HG03175 (cell line): Measurements from ENCODE around the gene HES1.
"Not testable (repeated sequence)": the region's sequence is repeated elsewhere in the genome, so short reads cannot be mapped to it uniquely, and the experiment has no call there.

ENCODE experiments used
- ATAC-seq: cut with Tn5 transposase; IDR thresholded peaks from one replicate; pipeline ENCODE4 v1.9.1; 2021; ENCODE audit warnings: mild to moderate bottlenecking, moderate library complexity; ENCODE audit not compliant: unreplicated experiment

The HES1 gene

DNA sequence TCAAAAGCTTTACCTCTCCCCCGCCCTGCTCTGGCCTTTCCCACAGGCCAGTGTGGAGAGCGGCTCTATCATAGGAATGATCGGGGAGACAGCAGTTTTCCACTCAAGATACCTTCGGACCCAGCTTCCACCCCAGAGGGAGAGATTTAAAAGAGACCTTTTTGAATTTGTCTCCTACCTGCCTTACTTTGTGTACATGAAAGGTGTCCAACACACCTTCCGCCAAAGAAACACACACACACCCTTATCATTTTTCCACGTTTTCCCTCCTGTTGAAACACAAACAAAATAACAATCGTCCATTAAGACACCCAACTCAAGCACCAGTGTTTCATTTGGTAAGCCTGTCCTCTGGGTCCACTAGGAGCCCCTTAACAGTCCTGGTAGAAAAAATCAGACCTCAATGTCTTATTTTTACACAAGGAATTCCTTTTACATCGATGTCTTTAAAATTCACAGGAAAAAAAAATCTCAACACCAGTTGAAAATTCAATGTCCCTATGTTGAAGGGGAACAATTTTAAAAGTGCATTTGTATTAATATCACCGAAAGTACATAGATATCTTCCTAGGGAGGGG lies 4.0 kb downstream of the HES1 start:
- no peak for ATAC-seq

DNA sequence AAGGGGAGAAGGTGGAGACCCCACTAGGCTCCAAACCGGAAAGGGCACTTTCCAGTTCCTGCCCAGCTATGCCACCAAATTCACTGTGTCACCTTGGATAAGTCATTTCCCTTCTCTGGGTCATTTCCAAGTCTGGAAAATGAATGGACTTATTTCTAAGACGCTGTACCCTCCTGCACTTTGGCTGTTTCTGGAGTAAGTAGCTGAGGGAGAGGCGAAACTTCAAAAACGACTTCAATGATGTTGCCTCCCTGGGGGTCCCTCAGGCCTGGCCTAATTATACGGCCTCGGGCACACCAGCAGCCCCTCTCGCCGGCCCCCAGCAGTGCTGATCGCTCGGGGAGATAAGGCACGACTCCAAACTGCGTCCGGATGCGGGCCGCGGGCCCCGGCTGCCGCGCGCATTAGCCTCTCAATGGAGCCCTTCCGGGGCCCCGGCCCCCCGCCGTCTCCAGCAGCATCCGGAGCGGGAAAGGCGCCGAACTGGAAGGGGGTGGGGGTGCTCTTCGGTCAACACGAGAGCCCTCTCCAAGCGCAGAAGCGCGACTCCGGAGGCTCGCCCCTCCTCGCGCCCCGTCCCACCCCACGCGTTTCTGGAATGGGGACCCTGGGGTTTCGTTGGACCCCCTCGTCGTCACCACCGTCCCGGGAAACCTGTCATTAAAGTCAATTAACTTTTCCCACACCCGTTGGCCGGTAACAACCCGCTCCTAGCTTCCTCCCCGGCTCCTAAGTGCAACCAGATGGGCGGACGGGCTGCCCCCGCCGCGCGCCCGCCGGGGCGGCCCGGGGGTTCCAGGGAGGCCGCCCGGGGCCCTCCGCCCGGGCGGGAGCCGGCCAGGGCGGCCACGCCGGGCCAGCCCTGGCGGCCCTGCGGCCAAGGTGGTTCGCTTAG lies 4.8 kb downstream of the HES1 start:
- no peak for ATAC-seq

DNA sequence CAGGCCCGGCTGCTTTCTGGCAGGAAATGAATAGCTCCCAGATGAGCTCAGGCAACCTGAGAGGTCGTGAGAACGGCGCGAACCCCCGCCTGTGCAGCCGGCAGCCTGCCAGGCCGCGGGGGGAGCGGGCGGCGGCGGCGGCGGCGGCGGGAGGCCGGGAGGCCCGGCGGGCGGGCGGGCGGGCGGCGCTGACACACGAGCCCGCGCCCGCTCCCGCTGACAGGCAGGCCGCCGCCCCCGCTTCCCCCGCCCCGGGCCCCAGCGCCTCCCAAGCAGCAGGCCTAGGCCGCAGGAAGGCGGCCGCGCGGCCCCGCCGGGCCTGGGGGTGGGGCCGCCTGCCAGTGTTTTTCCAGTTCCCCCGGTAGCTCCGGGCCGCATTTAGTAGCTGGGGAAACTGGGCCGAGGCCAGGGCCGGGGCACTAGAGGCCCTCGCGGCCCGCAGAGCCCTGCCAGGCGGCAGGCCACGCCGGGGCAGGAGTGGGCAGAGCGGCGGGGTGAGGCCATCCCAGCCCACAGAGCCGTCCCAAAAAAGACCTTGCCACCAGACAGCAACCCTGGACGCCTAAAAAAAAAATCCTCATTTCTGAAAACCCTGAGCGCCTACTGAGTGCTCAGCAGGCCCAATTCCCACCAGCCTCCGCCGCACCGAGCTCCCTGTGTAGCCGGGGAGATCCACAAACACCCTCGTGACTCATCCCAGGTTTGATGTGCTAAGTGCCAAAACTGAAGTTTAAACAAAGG lies 5.6 kb downstream of the HES1 start:
- peak; percentile 65 for ATAC-seq

DNA sequence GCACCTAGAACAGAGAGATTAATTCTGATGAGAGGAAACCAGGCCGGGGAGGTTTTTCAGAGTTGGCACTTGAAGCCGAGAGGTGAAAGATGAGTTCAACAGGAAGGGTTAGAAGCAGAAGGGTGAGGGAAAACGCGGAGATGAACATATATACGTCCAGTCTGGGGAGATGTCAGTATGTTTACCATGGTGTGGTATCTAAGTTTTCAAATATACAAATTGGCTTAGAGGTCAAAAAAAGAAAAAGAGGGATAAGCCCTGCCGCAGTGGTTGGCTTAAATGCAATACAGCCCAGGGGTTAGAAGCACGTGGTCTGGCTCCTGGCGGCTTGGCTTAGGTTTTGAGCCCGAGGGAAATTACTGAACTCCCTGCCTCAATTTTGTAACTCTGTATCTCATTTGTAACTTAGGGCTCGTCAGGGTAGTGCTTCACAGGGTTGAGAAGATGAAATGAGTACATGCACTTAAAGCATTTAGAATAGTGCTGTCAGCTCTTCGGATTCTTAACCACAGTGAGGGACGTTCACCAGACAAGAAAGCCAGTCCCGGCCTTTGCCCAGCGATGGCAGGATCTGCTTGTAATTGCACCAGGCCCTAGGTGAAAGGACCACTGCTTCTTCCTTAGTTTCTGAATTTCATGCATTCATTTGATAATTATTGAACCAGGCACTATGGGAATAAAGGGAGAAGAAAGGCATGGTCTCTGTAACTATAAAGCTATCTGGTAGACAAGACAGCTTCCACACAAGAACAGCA lies 6.4 kb downstream of the HES1 start:
- no peak for ATAC-seq

DNA sequence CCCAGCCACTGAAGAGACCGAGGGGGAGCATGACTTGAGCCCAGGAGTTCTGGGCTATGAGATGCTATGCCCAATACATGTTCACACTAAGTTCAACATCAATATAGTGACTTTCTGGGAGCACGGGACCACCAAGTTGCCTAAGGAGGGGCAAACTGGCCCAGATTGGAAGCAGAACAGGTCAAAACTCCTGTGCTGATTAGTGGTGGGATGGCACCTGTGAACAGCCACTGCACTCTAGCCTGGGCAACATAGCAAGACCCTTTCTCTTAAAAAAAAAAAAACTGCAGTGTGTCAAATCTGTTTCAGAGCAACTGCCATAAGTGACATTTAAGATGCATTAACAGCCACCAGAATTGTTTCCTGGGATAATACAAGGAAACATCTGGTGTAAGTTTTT lies 9.8 kb downstream of the HES1 start:
- ATAC-seq, result no peak

DNA sequence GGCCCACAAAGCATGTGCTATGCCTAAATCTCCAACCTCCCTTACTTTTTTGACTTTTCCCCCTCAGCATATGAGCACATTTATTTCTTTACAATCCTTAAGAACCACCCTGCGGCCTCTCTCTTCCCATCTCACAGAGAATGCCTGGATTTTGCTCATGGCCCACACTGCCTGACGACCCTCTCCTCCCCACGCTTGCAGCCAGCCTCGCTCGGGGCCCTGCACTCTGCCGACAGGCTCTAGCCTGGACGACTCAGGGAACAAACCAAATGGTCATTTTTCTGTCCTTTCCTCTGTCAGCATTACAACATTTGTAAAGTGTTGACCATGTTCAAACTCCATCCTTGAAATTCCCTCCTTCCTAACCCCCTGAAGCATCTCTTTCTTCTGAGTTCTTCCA lies 11.7 kb downstream of the HES1 start:
- no peak for ATAC-seq

DNA sequence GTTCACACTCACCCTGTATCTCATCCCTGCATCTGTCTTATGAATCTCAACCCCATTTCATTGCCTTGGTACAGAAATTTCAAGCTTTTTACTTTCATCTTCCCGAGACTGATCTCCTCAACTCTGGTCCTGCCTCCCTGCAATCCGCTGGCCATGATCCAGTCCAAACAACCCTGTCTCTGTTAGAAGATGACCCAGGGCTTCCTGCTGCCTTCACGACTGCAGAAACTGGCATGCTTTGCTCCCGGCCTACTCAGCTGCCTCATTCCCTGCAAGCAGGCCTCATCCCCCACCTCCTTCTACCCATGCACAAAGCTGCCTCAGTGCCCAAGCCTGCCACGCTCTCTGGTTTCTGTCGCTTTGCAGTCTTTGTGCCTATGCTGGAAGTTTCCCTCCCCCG lies 12.4 kb downstream of the HES1 start:
- no peak for ATAC-seq

DNA sequence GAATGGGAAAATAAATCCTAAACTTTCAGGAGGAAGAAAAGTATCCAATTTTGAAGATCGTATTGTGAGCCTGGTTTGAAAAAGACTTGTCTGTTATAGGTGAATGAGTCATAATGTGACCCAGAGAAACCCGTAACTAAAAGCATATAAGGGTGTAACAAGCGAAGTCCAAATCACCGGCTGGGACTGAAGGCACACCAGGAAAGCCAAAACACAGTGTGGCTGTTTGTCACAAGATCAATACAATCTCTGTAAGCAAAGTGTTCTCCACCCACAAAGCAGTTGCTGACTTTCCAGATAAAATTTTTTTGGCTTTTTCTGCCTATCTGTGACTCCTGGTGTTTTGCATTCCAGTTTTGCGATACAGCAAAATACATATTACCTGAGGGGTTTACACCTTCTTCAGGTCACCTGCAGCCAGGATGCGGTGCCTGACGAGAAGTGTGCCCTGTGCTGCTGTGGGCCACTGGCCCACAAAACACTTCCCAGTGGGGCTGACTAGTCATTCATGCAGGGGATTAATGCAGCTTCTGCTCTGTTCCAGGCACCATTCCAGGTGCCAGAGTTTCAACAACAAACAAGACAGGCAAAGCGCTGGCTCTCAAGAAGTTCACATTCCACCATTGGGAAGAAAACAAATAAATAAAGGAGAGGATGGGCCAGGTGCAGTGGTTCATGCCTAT lies 14.4 kb downstream of the HES1 start:
- no peak for ATAC-seq

DNA sequence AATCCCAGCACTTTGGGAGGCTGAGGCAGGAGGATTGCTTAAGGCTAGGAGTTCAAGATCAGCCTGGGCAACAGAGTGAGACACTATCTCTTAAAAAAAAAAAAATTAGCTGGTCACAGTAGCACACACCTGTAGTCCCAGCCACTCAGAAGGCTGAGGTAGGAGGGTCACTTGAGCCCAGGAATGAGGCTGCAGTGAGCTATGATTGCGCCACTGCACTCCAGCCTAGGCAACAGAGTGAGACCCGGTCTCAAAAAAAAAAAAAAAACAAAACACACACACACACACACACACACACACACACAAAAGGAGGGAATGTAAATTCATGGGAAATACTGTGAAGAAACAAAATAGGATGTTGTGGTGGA lies 15.0 kb downstream of the HES1 start:
- not testable (repeated sequence) for ATAC-seq

DNA sequence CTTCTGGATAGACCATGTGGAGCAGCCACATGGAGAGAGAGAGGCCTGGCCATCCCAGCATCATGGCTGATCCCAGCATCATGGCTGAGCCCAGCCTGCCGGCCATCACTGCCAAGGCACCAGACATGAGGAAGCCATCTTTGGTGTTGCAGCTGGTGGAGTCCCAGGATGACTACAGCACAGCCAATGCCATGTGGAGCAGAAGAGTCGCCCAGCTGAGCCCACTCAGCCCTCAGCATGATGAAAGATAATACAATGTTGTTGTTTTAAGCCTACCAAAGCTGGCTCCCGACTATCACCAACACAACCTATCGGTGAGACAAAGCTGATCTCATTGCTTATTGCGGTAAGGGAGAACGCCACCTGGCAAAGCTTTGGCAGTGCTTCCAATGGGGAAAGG lies 18.4 kb downstream of the HES1 start:
- no peak for ATAC-seq

DNA sequence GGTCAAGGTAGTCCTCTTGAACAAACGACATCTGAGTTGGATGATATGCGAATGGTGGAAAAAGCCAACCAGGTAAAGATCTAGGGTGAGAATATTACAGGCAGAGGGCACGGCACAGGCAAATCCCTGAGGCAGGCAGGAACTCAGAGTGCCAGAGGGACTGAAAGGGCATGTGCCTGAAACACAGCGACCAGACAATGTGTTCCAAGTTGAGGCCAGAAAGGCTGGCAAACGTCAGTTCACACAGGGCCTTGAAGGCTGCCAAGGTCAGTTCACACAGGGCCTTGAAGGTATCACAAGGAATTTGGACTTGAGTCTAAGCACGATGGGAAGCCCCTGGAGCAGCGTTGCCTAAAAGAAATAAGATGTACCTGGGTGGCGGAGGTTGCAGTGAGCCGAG lies 20.1 kb downstream of the HES1 start:
- no peak for ATAC-seq

DNA sequence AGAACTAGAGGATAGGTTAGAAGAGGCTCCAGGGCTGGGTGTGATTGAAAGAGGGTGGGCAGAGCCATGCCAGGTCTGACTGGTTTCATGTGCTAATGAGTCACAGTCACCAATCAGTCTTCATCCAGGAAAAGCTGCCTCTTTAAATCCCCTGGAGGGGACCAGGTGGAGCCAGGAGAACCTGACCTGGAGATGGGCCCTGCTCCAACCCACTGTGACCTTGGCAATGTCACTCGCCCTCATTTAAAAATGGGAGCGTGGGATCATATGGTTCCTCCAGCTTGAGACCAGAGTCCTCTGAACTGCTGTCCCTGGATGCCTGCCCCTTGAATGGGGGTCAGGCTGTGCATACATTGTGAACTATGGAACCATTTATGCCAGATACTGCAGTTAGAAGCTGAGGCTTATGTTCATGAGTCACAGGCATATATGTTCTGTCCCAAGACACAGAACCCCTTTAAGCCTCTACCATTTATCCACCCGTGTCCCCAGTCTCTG lies 23.0 kb downstream of the HES1 start:
- no peak for ATAC-seq

DNA sequence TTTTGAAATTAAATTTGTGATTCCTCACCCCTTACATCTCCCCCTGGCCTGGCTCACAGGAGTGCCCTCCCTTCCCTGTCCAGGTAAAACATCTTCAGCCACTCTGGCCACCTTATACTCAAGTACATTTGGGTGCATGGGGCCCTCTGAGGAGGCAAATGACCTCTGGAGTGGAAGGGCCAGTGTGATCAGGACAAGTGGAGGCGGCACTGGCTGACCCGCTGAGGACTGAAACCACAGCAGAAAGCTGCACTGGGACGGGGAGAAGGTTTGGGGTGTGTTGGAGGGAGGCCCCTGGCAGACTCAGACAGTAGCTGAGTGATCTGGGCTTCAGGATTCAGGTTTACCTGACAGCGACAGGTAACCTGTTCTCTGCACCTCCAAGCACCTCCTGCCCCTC lies 24.2 kb downstream of the HES1 start:
- ATAC-seq, result no peak

DNA sequence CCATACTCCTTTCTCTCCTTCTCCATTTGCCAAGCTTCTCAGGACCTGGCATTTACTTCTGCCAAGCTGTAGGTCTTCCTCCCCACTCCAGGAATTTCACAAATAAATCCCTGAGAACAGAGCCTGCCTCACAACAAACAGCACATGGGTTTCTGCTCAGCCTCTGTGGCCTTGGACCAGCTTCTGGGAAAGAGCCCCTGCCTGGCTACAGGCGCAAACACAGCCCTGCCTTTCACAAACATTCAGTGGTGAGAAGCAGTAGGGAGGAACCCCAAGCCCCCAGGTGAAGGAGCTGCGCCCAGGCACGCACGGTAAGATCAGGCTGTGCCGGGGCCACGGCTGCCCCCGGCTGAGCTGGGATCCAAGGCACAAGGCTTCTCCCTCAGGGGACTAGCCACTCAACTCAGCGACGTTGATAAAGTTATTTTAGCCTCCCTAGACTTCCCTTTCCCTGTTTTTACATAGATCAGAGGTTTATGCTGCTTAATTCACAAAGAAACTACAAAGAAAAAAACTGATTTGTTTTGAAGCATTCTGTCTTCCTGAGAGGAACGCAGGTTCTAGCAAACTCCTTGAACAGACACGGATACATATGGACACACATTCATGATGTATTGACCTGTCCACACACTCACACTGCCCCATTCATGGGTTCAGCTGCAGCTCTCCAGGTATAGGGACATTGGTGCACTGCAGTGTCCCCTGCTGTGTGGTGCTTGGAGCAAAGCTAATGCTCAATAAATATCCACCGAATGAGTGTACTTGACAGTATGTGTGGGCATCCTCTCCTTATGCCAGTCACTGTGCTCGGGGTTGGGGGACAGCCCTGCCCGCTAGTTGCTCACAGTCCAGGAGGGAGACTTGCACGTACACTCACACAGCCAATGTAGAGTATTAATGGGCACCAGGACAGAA lies 25.4 kb downstream of the HES1 start:
- ATAC-seq, result no peak

DNA sequence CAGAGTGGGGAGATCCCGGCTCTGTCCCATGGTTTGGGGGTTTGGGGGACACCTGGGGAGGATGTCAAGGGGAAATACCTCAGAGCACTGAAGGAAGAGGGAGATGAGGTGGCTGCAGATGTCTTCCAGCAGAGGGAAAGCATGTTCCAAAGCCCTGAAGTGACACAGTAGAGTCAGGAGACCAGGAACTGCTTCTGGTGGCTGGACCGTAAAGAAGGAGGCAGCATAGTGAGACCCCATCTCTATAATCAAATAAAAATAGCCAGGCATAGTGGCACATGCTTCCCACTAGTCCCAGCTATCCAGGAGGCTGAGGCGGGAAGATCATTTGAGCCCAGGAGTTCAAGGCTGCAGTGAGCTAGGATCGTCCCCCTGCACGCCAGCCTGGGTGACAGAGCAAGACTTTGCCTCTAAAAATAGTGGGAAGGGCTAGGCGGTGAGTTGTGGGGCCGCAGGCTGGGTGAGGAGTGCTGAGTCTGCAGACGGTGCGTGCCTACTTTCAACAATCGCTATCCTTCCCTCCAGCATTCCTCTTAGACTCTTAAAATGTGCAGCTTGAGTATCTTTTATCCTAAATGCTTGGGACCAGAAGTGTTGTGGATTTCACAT lies 26.2 kb downstream of the HES1 start:
- ATAC-seq, result no peak

DNA sequence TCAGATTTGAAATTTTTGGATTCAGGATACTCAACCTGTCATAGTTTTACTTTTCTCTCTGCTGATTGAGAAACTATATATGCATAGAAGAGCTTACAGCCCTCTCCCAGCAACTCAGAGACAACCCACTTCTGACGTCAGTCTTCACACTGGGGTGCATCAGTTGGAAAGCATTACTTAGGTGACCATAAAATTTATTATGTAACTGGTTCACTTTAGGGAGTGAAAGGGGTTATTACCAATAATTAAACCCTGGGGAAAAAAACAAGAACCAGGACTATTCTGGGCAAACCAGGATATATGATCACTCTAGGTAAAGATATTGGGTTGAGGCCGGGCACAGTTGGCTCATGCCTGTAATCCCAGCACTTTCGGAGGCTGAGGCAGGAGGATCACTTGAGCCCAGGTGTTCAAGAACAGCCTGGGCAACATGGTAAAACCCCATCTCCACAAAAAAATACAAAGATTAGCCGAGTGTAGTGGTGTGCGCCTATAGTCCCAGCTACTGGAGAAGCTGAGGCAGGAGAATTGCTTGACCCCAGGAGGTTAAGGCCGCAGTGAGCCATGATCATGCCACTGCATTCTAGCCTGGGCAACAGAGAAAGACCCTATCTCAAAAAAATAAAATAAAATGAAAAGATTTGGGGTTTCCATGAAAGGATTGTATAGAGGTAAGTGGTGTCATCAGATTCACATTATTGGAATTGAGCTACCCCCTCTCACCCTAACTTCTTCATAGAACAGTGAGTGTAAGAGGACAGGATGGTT lies 27.1 kb downstream of the HES1 start:
- ATAC-seq, result no peak

DNA sequence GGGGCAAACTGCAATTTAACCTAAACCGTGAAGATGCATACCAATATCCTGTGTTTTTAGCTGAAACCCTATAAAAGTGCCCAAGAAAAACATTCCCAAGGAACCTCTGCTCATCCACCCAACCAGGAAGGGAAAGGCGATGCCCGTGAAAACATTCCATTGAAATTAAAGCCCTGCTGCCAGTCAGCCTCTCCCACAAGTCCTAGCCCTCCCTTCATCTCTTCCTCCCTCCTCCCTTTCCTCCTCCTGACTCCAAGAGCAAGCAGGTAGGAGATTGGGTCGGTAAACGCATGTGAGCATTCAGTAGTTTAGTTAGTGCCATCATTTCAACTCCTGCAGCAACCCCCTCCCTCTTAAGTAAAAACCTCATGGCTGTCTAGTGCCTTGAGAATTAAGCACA lies 27.7 kb downstream of the HES1 start:
- no peak for ATAC-seq

DNA sequence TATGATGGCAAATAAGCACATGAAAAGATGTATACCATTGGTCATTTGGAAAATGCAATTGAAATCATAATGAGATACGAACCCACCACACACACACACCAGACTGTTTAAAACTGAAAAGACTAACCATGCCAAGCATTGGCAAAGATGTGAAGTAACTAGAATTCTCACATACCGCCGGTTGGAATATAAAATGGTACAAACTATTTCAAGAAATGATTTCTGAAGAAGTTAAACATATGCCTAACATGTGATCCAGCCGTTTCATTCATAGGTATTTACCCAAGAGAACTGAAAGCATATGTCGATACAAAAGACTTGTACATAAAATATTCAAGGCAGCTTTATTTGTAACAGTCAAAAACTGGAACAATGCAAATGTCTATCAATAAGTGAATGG lies 28.9 kb downstream of the HES1 start:
- no peak for ATAC-seq
